Measurements from ENCODE around the gene ESR1.

ESR1 gene

GRCh38 chr6:151916075-151916474 lies 108.6 kb downstream of the ESR1 start:
- H3K27ac ChIP-seq (ENCODE audit: low read length) = no peak overlapping the region
- no peaks in the 10 kb centered on the region for H3K9me2 ChIP-seq (replicated peaks; ENCODE audit: insufficient read depth, low read length)
- no peak overlapping the region for H3K4me2 ChIP-seq (ENCODE audit: low read depth, low read length)
- no peaks in the 10 kb centered on the region for H3K4me1 ChIP-seq (ENCODE audit: low read length)
- no peak for DNase-seq
- no peaks in the 10 kb centered on the region for H4K20me1 ChIP-seq (ENCODE audit: insufficient read depth, low read length)
- no peak overlapping the region for H3K4me3 ChIP-seq (ENCODE audit: low read length)
- H3K9me3 ChIP-seq (replicated peaks; ENCODE audit: insufficient read depth, low read length) = no peaks in the 10 kb centered on the region
- no peaks in the 10 kb centered on the region for H3K36me3 ChIP-seq (replicated peaks; ENCODE audit: insufficient read depth, low read length)
- H3K79me2 ChIP-seq (ENCODE audit: low read length) = no peaks in the 10 kb centered on the region
- H3K9ac ChIP-seq (ENCODE audit: low read length) = no peak overlapping the region
- H2AFZ ChIP-seq (ENCODE audit: low read length) = no peak overlapping the region
- no peaks in the 10 kb centered on the region for H3F3A ChIP-seq (ENCODE audit: insufficient read depth, low read length)
- no peaks in the 10 kb centered on the region for H3K27me3 ChIP-seq (replicated peaks; ENCODE audit: insufficient read depth, low read length)
- TF ChIP-seq EZH2phosphoT487 (IDR thresholded peaks at IDR 0.05; ENCODE audit: low read length) = no peak
- TF ChIP-seq CTCF (IDR thresholded peaks at IDR 0.05; ENCODE audit: low read length) = no peak
- TF ChIP-seq EZH2 (optimal IDR thresholded peaks at IDR 0.05; ENCODE audit: low read depth, low read length) = no peak

GRCh38 chr6:151916680-151917164 lies 109.2 kb downstream of the ESR1 start:
- no peak for TF ChIP-seq EZH2phosphoT487 (IDR thresholded peaks at IDR 0.05; ENCODE audit: low read length)
- TF ChIP-seq CTCF (IDR thresholded peaks at IDR 0.05; ENCODE audit: low read length) = no peak

GRCh38 chr6:151917531-151918329 lies 110.2 kb downstream of the ESR1 start:
- no peak for TF ChIP-seq EZH2phosphoT487 (IDR thresholded peaks at IDR 0.05; ENCODE audit: low read length)
- TF ChIP-seq EZH2 (optimal IDR thresholded peaks at IDR 0.05; ENCODE audit: low read depth, low read length) = no peak
- TF ChIP-seq CTCF (IDR thresholded peaks at IDR 0.05; ENCODE audit: low read length) = no peak
- H3K4me1 ChIP-seq (ENCODE audit: low read length) = no peaks in the 10 kb centered on the region

More at GRCh38 chr6:151916680-151917164, 109.2 kb downstream of the ESR1 start:
- no peak overlapping the region for H3K4me2 ChIP-seq (ENCODE audit: low read depth, low read length)
- H3K27ac ChIP-seq (ENCODE audit: low read length) = no peak overlapping the region
- DNase-seq = no peak
- H3K4me1 ChIP-seq (ENCODE audit: low read length) = no peaks in the 10 kb centered on the region
- H3K9ac ChIP-seq (ENCODE audit: low read length) = no peak overlapping the region
- H3K27me3 ChIP-seq (replicated peaks; ENCODE audit: insufficient read depth, low read length) = no peaks in the 10 kb centered on the region
- H3K79me2 ChIP-seq (ENCODE audit: low read length) = no peaks in the 10 kb centered on the region
- H2AFZ ChIP-seq (ENCODE audit: low read length) = no peak overlapping the region
- no peaks in the 10 kb centered on the region for H4K20me1 ChIP-seq (ENCODE audit: insufficient read depth, low read length)
- no peak overlapping the region for H3K4me3 ChIP-seq (ENCODE audit: low read length)
- H3F3A ChIP-seq (ENCODE audit: insufficient read depth, low read length) = no peaks in the 10 kb centered on the region
- H3K9me3 ChIP-seq (replicated peaks; ENCODE audit: insufficient read depth, low read length) = no peaks in the 10 kb centered on the region
- no peaks in the 10 kb centered on the region for H3K9me2 ChIP-seq (replicated peaks; ENCODE audit: insufficient read depth, low read length)
- H3K36me3 ChIP-seq (replicated peaks; ENCODE audit: insufficient read depth, low read length) = no peaks in the 10 kb centered on the region

More at GRCh38 chr6:151917531-151918329, 110.2 kb downstream of the ESR1 start:
- Histone ChIP-seq H2AFZ (ENCODE audit: low read length) (no peak overlapping the region), H3K27me3 (replicated peaks; ENCODE audit: insufficient read depth, low read length) (no peaks in the 10 kb centered on the region), H3F3A (ENCODE audit: insufficient read depth, low read length) (no peaks in the 10 kb centered on the region), H3K9me2 (replicated peaks; ENCODE audit: insufficient read depth, low read length) (no peaks in the 10 kb centered on the region), H3K36me3 (replicated peaks; ENCODE audit: insufficient read depth, low read length) (no peaks in the 10 kb centered on the region), H3K4me3 (ENCODE audit: low read length) (no peak overlapping the region), H3K9me3 (replicated peaks; ENCODE audit: insufficient read depth, low read length) (no peaks in the 10 kb centered on the region), H3K9ac (ENCODE audit: low read length) (no peak overlapping the region), H3K4me2 (ENCODE audit: low read depth, low read length) (no peak overlapping the region), H3K79me2 (ENCODE audit: low read length) (no peaks in the 10 kb centered on the region), H3K27ac (ENCODE audit: low read length) (no peak overlapping the region), H4K20me1 (ENCODE audit: insufficient read depth, low read length) (no peaks in the 10 kb centered on the region)
- no peak for DNase-seq

Data from MM.1S (cell line).